DND-41 (cell line): ENCODE results near the gene NDUFB4.

Experiments used
- CTCF ChIP-seq: IDR thresholded peaks from 2 replicates; pipeline ENCODE4 v1.5.1; 2012; ENCODE audit warnings: borderline replicate concordance, low read length, moderate library complexity, mild to moderate bottlenecking; ENCODE audit not compliant: poor library complexity, severe bottlenecking; ENCODE audit errors: extremely low read depth
- EZH2 ChIP-seq: IDR thresholded peaks from 3 replicates; pipeline ENCODE4 v1.6.1; 2012; ENCODE audit warnings: borderline replicate concordance, low read depth, mild to moderate bottlenecking, moderate library complexity, low read length, inconsistent platforms; ENCODE audit not compliant: severe bottlenecking

- TF ChIP-seq CTCF = no peak
- no peak for TF ChIP-seq EZH2
Observed at GRCh38 chr3:120637851-120638559, 41.9 kb downstream of the NDUFB4 start.
